GM19397 (cell line): ENCODE data around the gene MFRP.

ENCODE experiments used
- ATAC-seq: cut with Tn5 transposase; IDR thresholded peaks from one replicate; pipeline ENCODE4 v1.9.1; 2021; ENCODE audit warnings: mild to moderate bottlenecking, moderate library complexity; ENCODE audit not compliant: unreplicated experiment

Gene MFRP

DNA sequence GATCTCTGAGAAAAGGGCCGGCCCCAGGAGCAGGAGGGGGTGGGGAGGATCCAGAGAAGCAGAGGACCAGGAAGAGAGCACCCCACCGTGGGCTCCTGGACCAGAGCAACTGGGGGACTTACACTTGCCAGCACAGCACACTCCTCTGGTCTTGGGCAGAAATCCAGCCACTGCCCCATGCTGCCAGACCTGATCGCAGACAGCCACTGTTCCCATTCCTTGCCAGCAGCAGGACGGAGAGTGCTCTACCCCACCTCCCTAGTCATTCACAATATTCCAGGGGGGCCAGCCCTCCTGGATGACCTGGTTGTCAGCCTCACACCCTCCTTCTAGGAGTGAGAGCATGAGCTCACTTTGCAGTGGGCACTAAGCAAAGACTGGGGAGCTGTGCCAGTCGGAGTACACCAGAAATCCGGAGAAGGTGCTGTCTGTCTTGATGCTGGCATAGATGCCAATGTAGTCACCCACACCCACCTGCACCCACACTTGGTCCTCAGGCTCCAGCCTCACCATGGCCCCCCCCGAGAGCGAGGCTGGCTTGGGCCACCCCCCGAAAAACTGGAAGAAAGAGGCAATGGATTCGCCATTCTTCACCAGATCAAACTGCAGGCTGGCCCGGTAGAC is 7.4 kb downstream of the MFRP start:
- no peak for ATAC-seq

- ATAC-seq = no peak
Observed at GRCh38 chr11:119338318-119338890, 8.1 kb downstream of the MFRP start.

DNA sequence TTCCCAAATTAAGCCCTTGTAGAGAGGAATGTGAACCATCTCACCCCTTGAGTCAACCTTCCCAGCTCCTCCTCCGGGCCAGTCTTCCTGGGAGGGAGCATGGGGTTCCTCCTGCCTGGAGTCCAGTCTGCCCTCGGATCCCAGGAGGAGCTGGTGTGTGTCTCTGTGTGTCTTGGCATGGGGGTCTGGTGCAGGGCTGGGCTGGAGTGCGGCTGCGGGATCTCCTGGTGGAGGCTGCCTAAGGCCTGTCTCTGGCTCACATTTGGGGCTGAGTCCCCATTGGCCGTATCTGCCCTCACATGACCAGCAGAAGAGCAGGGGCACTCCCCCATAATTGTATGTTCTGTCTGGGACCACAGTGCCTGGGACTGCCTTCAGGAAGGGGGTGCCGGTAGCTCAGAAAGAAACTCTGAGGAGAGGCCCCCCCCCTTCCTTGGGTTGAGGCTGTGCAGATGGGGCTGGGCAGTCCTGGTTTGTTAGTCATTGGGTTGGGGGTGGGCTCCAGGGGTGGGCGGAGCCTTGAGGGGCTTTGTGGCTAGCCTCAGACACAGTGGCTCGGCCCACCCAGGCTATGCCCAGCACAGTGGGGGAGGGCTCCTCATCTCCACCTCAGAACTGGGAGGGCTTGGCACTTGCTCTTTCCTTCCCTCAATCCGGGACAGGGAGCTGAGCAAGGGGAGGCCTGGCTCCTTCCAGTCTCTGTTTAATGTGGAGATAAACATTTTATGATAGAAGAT is 8.8 kb downstream of the MFRP start:
- no peak for ATAC-seq

GRCh38 chr11:119336744-119337469 is 9.6 kb downstream of the MFRP start:
- ATAC-seq = no peak

DNA sequence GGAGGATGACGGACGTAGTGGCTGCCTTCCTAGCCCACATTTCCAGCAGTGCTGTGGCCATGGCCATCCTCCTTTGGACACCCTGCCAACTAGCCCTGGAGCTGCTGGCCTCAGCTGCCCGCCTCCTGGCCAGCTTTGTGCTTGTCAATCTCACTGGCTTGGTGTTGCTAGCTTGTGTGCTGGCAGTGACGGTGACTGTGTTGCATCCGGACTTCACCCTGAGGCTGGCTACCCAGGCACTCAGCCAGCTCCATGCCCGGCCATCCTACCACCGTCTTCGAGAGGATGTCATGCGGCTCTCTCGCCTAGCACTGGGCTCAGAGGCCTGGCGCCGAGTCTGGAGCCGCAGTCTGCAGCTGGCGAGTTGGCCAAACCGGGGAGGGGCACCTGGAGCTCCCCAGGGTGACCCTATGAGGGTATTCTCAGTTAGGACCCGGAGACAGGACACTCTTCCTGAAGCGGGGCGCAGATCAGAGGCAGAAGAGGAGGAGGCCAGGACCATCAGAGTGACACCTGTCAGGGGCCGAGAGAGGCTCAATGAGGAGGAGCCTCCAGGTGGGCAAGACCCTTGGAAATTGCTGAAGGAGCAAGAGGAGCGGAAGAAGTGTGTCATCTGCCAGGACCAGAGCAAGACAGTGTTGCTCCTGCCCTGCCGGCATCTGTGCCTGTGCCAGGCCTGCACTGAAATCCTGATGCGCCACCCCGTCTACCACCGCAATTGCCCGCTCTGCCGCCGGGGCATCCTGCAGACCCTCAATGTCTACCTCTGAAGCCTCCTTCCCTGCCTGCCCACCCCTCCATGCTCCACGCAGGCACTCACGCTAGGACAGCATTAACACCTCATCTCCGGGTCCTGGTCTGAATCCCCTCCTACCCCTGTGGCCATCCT is 10.6 kb downstream of the MFRP start:
- no peak for ATAC-seq

- no peak for ATAC-seq
Observed at GRCh38 chr11:119335091-119335654, 11.3 kb downstream of the MFRP start.

- peak; percentile 90 for ATAC-seq
Observed at GRCh38 chr11:119334174-119334930, 12.2 kb downstream of the MFRP start, which contains the start of gene RNF26. Gene RNF26, plus strand, starts transcription at chr11:119334527. Its CDS starts 596 bp downstream, at chr11:119335123.

DNA sequence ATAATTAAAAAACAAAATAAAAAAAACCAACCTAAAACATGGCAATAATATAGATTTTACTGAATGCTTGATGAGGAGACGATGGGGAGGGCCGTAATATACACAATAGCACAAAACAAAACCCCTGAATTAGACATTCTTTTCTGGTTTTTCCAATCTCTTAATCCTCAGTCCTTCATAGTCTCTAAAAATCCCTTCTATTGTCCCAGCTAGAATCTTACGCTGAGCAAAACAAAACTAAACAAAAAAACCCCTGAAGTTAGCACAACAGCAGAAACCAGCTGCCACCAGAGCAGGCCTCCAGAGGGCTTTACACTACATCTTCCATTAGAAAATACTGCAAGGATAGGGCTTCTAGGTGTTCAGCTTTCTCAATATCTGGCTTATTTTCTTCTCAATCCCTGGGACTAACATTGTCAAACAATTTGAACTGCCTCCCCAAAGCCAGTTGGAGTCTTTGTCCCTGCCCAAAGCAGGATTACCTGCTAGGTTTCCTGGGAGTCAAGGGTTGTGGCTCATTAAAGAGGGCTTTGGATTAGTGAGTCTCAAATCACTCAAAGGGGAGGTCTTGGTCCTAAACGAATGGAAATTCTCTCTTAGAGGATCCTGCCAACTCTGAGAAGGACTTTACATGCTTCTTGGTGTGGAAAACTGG is 14.3 kb downstream of the MFRP start:
- ATAC-seq = no peak

DNA sequence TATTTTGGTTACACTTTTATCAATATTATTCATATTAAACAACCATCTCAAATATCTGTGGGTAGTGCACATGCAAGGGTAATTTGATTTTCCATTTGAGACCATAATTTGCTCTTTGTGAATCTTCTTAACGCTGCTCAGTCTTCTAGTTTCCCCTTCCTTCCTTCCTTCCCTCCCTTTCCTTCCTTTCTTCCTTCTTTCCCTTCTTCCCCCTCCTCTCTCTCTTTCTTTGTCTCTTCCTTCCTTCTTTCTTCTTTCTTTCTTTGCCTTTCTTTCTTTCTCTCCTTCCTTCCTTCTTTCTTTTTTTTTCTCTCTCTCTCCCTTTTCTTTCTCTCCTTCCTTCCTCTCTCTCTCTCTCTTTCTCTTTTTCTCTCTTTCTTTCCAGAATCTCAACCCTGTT is 16.3 kb downstream of the MFRP start:
- ATAC-seq = no peak

- no peak for ATAC-seq
Observed at GRCh38 chr11:119329320-119329719, 17.2 kb downstream of the MFRP start.

DNA sequence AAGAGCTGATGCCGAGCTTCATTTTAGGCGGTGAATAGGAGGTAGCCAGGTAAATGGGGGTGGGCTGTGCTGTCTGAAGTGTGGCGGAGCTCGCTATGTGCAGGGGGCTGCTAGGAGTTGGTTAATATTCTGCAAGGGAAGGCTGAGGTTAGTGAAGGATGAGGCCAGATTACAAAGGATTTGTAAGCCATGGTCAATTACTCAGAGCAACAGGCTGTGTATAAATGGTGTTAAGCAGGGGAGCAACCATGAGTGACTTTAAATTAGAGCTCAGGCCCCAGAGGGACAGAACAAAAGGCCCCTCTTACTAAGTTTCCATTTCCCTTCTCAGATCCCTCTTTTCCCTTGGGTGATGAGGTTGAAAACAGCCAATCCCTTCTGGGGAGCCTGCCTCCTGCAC is 22.3 kb downstream of the MFRP start:
- ATAC-seq = no peak

DNA sequence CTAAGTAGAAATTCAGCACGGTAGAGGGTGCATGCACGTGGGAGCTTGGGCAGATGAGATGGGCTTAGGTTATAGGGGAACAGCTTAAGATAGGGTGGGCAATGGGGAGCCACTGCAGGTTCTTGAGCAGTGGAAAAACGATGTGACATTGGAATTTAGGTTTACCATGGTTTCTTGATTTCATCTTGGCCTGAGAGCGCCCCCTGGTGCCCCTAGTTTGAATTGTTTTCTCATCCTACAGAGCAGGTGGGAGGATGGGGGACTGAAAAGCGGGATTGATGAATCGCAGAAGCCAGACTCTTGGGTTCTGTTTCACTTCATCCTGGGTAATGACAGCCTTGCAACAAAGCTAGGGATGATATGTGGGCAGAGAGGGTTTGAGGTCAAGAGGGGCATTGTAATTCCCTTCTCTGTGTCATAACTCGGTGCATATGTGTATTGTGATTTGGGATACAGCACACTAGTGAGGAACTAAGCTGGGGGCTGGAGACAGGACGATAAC is 22.9 kb downstream of the MFRP start:
- no peak for ATAC-seq

GRCh38 chr11:119322921-119323531 is 23.5 kb downstream of the MFRP start:
- ATAC-seq = no peak

DNA sequence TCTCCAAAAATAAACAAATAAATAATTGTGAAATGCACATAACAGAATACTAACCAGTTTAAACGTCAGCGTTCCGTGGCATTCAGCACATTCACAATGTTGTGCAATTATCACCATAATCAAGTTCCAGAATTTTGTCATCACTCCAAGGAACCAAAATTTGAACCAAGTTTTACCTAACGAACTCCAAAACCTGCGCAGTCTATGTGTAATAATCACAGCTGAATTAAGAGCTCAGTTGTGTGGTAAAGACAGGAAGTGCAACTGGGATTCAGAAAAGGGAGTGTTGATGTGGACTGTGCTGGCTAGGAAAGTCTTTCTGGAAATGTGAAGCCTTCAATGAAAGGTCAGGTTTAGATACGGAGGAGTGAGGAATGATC is 24.2 kb downstream of the MFRP start:
- ATAC-seq = no peak

GRCh38 chr11:119320776-119321524 is 25.6 kb downstream of the MFRP start:
- peak; percentile 58 for ATAC-seq

GRCh38 chr11:119320240-119320775 is 26.2 kb downstream of the MFRP start:
- no peak for ATAC-seq

DNA sequence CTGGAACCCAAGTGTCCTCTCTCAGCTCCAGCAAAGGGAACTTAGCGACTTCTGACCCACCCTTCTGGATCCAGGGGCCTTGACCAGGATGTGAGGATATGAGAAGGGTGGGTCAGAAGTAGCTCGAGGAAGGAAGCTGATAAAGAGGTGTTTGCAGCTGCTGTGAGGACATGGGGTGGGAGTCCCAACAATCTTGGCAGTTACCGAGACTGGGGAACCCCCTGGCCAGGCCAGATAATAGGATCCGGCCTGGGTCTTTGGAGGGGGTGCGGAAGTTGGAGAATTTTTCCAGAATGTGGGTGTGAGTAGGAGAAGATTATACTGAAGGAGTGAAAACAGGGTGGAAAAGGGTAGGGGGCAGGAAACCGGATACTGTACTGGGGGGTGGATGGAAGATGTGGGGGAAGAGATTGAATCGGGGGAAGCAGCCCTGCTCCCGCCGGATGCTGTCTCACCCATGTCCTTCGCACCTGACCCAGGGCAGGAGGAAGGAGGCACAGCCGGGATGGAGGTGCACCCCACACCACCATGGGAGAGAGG is 26.7 kb downstream of the MFRP start:
- no peak for ATAC-seq
